Occipital lobe (tissue), 2 donors: ENCODE results near the gene ATG9A. TPM values are rescaled to one million over a fixed set of nuclear protein-coding genes. Genes with fewer than 3 reads are reported as not detected.

Source experiments
- DNase-seq: peaks from one replicate; lab custom pipeline; 2025; lab: John Stamatoyannopoulos, UW
- total RNA-seq: library from RNA; depleted of rRNA; stranded (reverse); fragments of >200 nt; gene quantifications from one replicate; pipeline ENCODE4 v1.2.3, GENCODE V29; 2014

The ATG9A gene
- total RNA-seq, 1 donor from 2014 or later, result 24.5 TPM

GRCh38 chr2:219178377-219179175, 50.9 kb downstream of the ATG9A start:
- peak; percentile 30 for DNase-seq

- peak; percentile 72 for DNase-seq
Measured at GRCh38 chr2:219177552-219178376, 51.7 kb downstream of the ATG9A start, which contains the start of gene RETREG2. RETREG2 (plus strand) TSS chr2:219178275; CDS start chr2:219178353, 78 bp downstream.

- DNase-seq, result peak; percentile 62
Measured at GRCh38 chr2:219176818-219177551, 52.5 kb downstream of the ATG9A start, which contains the start of gene CNPPD1. CNPPD1 (minus strand) TSS chr2:219176925; CDS start chr2:219176828, 97 bp downstream.

- DNase-seq, result no peak
Measured at GRCh38 chr2:219175928-219176817, 53.3 kb downstream of the ATG9A start.

- no peak for DNase-seq
Measured at GRCh38 chr2:219175486-219175885, 54.0 kb downstream of the ATG9A start.

- no peak for DNase-seq
Measured at GRCh38 chr2:219174801-219175200, 54.6 kb downstream of the ATG9A start.

GRCh38 chr2:219174146-219174545, 55.3 kb downstream of the ATG9A start:
- no peak for DNase-seq

- DNase-seq, result no peak
Measured at GRCh38 chr2:219173176-219173575, 56.3 kb downstream of the ATG9A start.

- no peak for DNase-seq
Measured at GRCh38 chr2:219172231-219173154, 56.9 kb downstream of the ATG9A start.

GRCh38 chr2:219171231-219171651, 58.2 kb downstream of the ATG9A start:
- no peak for DNase-seq

GRCh38 chr2:219169930-219170654, 59.3 kb downstream of the ATG9A start, which contains the start of gene SLC23A3:
SLC23A3 (minus strand) TSS chr2:219170029; CDS start chr2:219169984, 45 bp downstream.
- DNase-seq, result no peak

Other genes with a start within 250 kb of the ATG9A start
- not detected for gene FEV, start 244.5 kb downstream of the ATG9A start, total RNA-seq
- gene CRYBA2, start 236.2 kb downstream of the ATG9A start, total RNA-seq, result not detected
- gene CFAP65, start 188.1 kb downstream of the ATG9A start, total RNA-seq, result 0.16 TPM
- 0.16 TPM for gene IHH, start 168.7 kb downstream of the ATG9A start, total RNA-seq
- 9.2 TPM for gene NHEJ1, start 68.8 kb downstream of the ATG9A start, total RNA-seq
- 0.31 TPM for gene SLC23A3, start 59.6 kb downstream of the ATG9A start, total RNA-seq
- gene CNPPD1, start 52.7 kb downstream of the ATG9A start, total RNA-seq, result 39.3 TPM
- 73.8 TPM for gene RETREG2, start 51.4 kb downstream of the ATG9A start, total RNA-seq
- gene ZFAND2B, start 22.9 kb downstream of the ATG9A start, total RNA-seq, result 14.5 TPM
- gene ABCB6, start 10.7 kb downstream of the ATG9A start, total RNA-seq, result 32.0 TPM
- gene ANKZF1, start 170 bp upstream of the ATG9A start, total RNA-seq, result 40.4 TPM
- gene GLB1L, start 15.8 kb upstream of the ATG9A start, total RNA-seq, result 2.7 TPM
- gene STK16, start 15.8 kb upstream of the ATG9A start, total RNA-seq, result 15.4 TPM
- not detected for gene TUBA4B, start 23.6 kb upstream of the ATG9A start, total RNA-seq
- 2.7 TPM for gene TUBA4A, start 24.3 kb upstream of the ATG9A start, total RNA-seq
- gene DNAJB2, start 49.7 kb upstream of the ATG9A start, total RNA-seq, result 73.2 TPM
- 32.6 TPM for gene PTPRN, start 79.8 kb upstream of the ATG9A start, total RNA-seq
- not detected for gene RESP18, start 103.1 kb upstream of the ATG9A start, total RNA-seq
- 17.5 TPM for gene DNPEP, start 158.3 kb upstream of the ATG9A start, total RNA-seq
- gene DES, start 188.7 kb upstream of the ATG9A start, total RNA-seq, result 2.3 TPM
- 14.2 TPM for gene SPEG, start 205.2 kb upstream of the ATG9A start, total RNA-seq